Stimulated activated CD8-positive, alpha-beta memory T cell treated with anti-CD3 and anti-CD28 coated beads, Interleukin-12 subunit alpha, Interleukin-12 subunit beta, amount 100 ng/mL, for 24 hours (primary cell): ENCODE data around the gene GRK6.
"Not testable (repeated sequence)": the region's sequence is repeated elsewhere in the genome, so short reads cannot be mapped to it uniquely, and the experiment has no call there.

Experiments
- DNase-seq: peaks from one replicate; pipeline ENCODE4 v3.0.0-alpha.2; 2020; ENCODE audit errors: extremely low read depth

Gene GRK6

GRCh38 chr5:177397875-177398390 lies 28.5 kb upstream of the GRK6 start:
- DNase-seq = no peak

- DNase-seq = no peak
These were observed 26.2 kb upstream of the GRK6 start, which contains the start of gene PFN3 for GRCh38 chr5:177399997-177400868. PFN3 (minus strand) TSS chr5:177400661; CDS start chr5:177400576, 85 bp downstream.

GRCh38 chr5:177402271-177403043 lies 24.0 kb upstream of the GRK6 start:
- DNase-seq = no peak

- DNase-seq = no peak
These were observed 23.2 kb upstream of the GRK6 start for GRCh38 chr5:177403102-177403791.

- DNase-seq = peak; percentile 61
These were observed 22.5 kb upstream of the GRK6 start for GRCh38 chr5:177403792-177404640.

- DNase-seq = no peak
These were observed 21.8 kb upstream of the GRK6 start for GRCh38 chr5:177404641-177405179.

- DNase-seq = no peak
These were observed 21.2 kb upstream of the GRK6 start for GRCh38 chr5:177405312-177405711.

GRCh38 chr5:177405805-177406204 lies 20.7 kb upstream of the GRK6 start:
- no peak for DNase-seq

- DNase-seq = no peak
These were observed 17.3 kb upstream of the GRK6 start, which contains the start of gene F12 for GRCh38 chr5:177409043-177409801. F12 (minus strand) TSS chr5:177409564; CDS start chr5:177409527, 37 bp downstream.

GRCh38 chr5:177410575-177410974 lies 15.9 kb upstream of the GRK6 start:
- DNase-seq = no peak

- DNase-seq = no peak
These were observed 13.8 kb upstream of the GRK6 start for GRCh38 chr5:177412603-177413233.

GRCh38 chr5:177414481-177414880 lies 12.0 kb upstream of the GRK6 start:
- DNase-seq = no peak

GRCh38 chr5:177417081-177417480 lies 9.4 kb upstream of the GRK6 start:
- not testable (repeated sequence) for DNase-seq

- DNase-seq = no peak
These were observed 7.4 kb upstream of the GRK6 start for GRCh38 chr5:177419046-177419445.

- DNase-seq = not testable (repeated sequence)
These were observed 6.0 kb upstream of the GRK6 start for GRCh38 chr5:177420472-177420871.

- DNase-seq = no peak
These were observed 5.2 kb upstream of the GRK6 start for GRCh38 chr5:177421062-177421798.

GRCh38 chr5:177423671-177424070 lies 2.8 kb upstream of the GRK6 start:
- no peak for DNase-seq

GRCh38 chr5:177425196-177425800 lies 1.2 kb upstream of the GRK6 start:
- no peak for DNase-seq
